HepG2 (cell line): ENCODE measurements around the gene PRCD. TPM values are rescaled to one million over a fixed set of nuclear protein-coding genes. Genes with fewer than 3 reads are reported as not detected.

ENCODE experiments used
- DNMT3B ChIP-seq: conservative IDR thresholded peaks from 2 replicates; pipeline ENCODE4 v1.6.1; 2016; ENCODE audit warnings: missing biosample characterization, control low read depth
- KLF12 ChIP-seq: sonication (generic); formaldehyde crosslinking; IDR thresholded peaks from 2 replicates; pipeline ENCODE4 v1.4.0; 2020; ENCODE audit warnings: missing genetic modification reagents, borderline replicate concordance
- MIER3 ChIP-seq: IDR thresholded peaks from 2 replicates; pipeline ENCODE4 v1.6.1; 2016; ENCODE audit warnings: missing compliant biosample characterization, borderline replicate concordance
- PHF8 ChIP-seq: sonication (generic); formaldehyde crosslinking; IDR thresholded peaks from 2 replicates; pipeline ENCODE4 v1.5.0; 2020; ENCODE audit warnings: missing genetic modification reagents
- SETDB1 ChIP-seq: sonication (generic); formaldehyde crosslinking; IDR thresholded peaks from 2 replicates; pipeline ENCODE4 v1.5.1; 2020; ENCODE audit warnings: missing genetic modification reagents, mild to moderate bottlenecking, borderline replicate concordance
- SMAD3 ChIP-seq: sonication (generic); formaldehyde crosslinking; IDR thresholded peaks from 2 replicates; pipeline ENCODE4 v1.4.0; 2020; ENCODE audit warnings: missing genetic modification reagents
- SNAI1 ChIP-seq: sonication (generic); formaldehyde crosslinking; IDR thresholded peaks from 2 replicates; pipeline ENCODE4 v1.5.0; 2020; ENCODE audit warnings: mild to moderate bottlenecking, missing genetic modification reagents, borderline replicate concordance
- SRF ChIP-seq: IDR thresholded peaks from 2 replicates; pipeline ENCODE4 v1.6.1; 2011; ENCODE audit warnings: mild to moderate bottlenecking, low read depth, low read length, moderate library complexity
- TAF1 ChIP-seq: sonication (generic); formaldehyde crosslinking; IDR thresholded peaks from 2 replicates; pipeline ENCODE4 v1.4.0; 2020; ENCODE audit warnings: missing genetic modification reagents
- ZFP1 ChIP-seq: IDR thresholded peaks from 2 replicates; pipeline ENCODE4 v1.6.1; 2016
- ZIK1 ChIP-seq: sonication (generic); formaldehyde crosslinking; IDR thresholded peaks from 2 replicates; pipeline ENCODE4 v1.5.0; 2020; ENCODE audit warnings: mild to moderate bottlenecking, low read depth, missing genetic modification reagents, borderline replicate concordance
- ZNF121 ChIP-seq: sonication (generic); formaldehyde crosslinking; IDR thresholded peaks from 2 replicates; pipeline ENCODE4 v1.5.0; 2020; ENCODE audit warnings: mild to moderate bottlenecking, missing genetic modification reagents
- ZNF232 ChIP-seq: sonication (generic); formaldehyde crosslinking; IDR thresholded peaks from 2 replicates; pipeline ENCODE4 v1.4.0; 2020; ENCODE audit warnings: missing genetic modification reagents, borderline replicate concordance
- ZNF605 ChIP-seq: sonication (generic); formaldehyde crosslinking; IDR thresholded peaks from 2 replicates; pipeline ENCODE4 v1.8.0; 2022; ENCODE audit warnings: mild to moderate bottlenecking, missing genetic modification reagents
- polyA plus RNA-seq, 8 experiments: library from polyadenylated mRNA; depleted of rRNA in 3 of 8; stranded (reverse) in 7 of 8; unstranded in 1 of 8; fragments of >200 nt; fragmentation: Illumina TruSeq in 4 of 8; extraction: Trizol in 4 of 8; gene quantifications; 2 replicates each; pipeline versions ENCODE4 v1.2.1 to v1.2.3, GENCODE V29; 2011 to 2016; ENCODE audit warnings: low read depth in 4 of 8, missing spikeins in 1 of 8, mixed read lengths in 1 of 8; ENCODE audit not compliant: insufficient read depth in 1 of 8
- total RNA-seq, 5 experiments: library from RNA; depleted of rRNA; stranded (reverse); fragments of >200 nt; fragmentation: Illumina TruSeq; extraction: Trizol; gene quantifications; 2 replicates each; pipeline ENCODE4 v1.2.3, GENCODE V29; 2016; ENCODE audit warnings: low read depth in 1 of 5
- TF ChIP-seq, protein P1 (sequence below): IDR thresholded peaks from 2 replicates; pipeline ENCODE4 v1.4.0; 2020; ENCODE audit warnings: mild to moderate bottlenecking, missing genetic modification reagents
- TF ChIP-seq, protein P2 (sequence below): IDR thresholded peaks from 2 replicates; pipeline ENCODE4 v1.6.1; 2012; ENCODE audit warnings: inconsistent platforms
- TF ChIP-seq, protein P3 (sequence below): IDR thresholded peaks from 2 replicates; pipeline ENCODE4 v1.6.1; 2016; ENCODE audit warnings: missing genetic modification reagents, missing compliant biosample characterization
- TF ChIP-seq, protein P4 (sequence below): sonication (generic); formaldehyde crosslinking; IDR thresholded peaks from 2 replicates; pipeline ENCODE4 v1.4.0; 2020; ENCODE audit warnings: mild to moderate bottlenecking, missing genetic modification reagents, borderline replicate concordance
- TF ChIP-seq, protein P5 (sequence below): conservative IDR thresholded peaks from 2 replicates; pipeline ENCODE4 v1.6.1; 2018; ENCODE audit warnings: missing genetic modification reagents
- TF ChIP-seq, protein P6 (sequence below): sonication (generic); formaldehyde crosslinking; IDR thresholded peaks from 2 replicates; pipeline ENCODE4 v1.8.0; 2022; ENCODE audit warnings: missing genetic modification reagents, low read depth, mild to moderate bottlenecking, borderline replicate concordance

The PRCD gene
- total and polyA plus RNA-seq, 2 of the 13 experiments (the other 11 are each of a cell fraction or from before 2014, with no cell fraction given) = 0.51 TPM; not detected in 1

DNA sequence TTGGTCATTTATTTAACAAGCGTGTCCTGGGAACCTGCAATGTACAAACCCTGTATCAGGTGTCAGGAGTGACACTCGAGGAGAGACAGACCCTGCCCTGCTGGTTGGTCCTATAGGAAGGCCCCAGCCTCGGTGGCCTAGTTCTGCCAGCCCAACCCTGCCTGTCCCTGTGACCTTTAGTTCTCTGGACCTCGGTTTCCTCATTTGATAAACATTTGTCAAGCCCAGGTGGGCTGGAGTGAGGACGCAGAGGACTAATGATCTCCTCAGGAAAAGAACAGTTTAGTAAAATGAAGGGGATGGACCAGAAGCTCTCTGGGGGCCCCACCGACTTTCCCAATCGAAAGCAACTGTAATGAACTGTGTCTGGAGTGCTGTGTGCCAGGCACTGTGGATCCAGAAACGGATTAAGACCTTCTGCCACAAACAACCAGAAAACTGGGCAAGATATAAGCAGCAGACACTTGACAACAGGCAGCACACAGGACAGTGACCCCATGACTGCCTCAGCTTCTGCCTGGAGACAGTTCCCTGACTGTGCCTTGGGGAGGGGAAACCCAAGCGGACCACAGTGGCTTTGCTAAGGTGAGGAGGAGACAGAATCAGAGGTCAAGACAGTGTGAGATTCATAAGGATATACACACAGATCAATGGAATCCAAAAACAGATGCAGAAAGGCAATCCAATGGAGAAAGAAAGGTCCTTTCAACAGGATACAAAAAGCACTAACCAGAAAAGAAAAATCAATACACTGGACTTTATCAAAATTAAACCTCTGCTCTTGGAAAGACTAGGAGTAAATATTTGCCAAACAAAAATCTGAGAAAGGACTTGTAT lies 8.8 kb downstream of the PRCD start (continued):
- TF ChIP-seq MIER3 (CRISPR knock-in tag) (no peak), ZFP1 (CRISPR knock-in tag) (no peak), ZNF605 (CRISPR knock-in tag) (no peak), PHF8 (CRISPR knock-in tag) (no peak), ZIK1 (CRISPR knock-in tag) (no peak), SNAI1 (CRISPR knock-in tag) (0 out of 2 replicates have a peak, but pooled peaks have one; percentile 22), SMAD3 (no peak), KLF12 (CRISPR knock-in tag) (no peak), SRF (no peak), SETDB1 (CRISPR knock-in tag) (no peak), TAF1 (CRISPR knock-in tag) (no peak), ZNF121 (no peak), ZNF232 (CRISPR knock-in tag) (no peak), DNMT3B (no peak)
- TF ChIP-seq, protein P1, sequence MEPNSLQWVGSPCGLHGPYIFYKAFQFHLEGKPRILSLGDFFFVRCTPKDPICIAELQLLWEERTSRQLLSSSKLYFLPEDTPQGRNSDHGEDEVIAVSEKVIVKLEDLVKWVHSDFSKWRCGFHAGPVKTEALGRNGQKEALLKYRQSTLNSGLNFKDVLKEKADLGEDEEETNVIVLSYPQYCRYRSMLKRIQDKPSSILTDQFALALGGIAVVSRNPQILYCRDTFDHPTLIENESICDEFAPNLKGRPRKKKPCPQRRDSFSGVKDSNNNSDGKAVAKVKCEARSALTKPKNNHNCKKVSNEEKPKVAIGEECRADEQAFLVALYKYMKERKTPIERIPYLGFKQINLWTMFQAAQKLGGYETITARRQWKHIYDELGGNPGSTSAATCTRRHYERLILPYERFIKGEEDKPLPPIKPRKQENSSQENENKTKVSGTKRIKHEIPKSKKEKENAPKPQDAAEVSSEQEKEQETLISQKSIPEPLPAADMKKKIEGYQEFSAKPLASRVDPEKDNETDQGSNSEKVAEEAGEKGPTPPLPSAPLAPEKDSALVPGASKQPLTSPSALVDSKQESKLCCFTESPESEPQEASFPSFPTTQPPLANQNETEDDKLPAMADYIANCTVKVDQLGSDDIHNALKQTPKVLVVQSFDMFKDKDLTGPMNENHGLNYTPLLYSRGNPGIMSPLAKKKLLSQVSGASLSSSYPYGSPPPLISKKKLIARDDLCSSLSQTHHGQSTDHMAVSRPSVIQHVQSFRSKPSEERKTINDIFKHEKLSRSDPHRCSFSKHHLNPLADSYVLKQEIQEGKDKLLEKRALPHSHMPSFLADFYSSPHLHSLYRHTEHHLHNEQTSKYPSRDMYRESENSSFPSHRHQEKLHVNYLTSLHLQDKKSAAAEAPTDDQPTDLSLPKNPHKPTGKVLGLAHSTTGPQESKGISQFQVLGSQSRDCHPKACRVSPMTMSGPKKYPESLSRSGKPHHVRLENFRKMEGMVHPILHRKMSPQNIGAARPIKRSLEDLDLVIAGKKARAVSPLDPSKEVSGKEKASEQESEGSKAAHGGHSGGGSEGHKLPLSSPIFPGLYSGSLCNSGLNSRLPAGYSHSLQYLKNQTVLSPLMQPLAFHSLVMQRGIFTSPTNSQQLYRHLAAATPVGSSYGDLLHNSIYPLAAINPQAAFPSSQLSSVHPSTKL (CRISPR knock-in tag) = no peak
- TF ChIP-seq, protein P2, sequence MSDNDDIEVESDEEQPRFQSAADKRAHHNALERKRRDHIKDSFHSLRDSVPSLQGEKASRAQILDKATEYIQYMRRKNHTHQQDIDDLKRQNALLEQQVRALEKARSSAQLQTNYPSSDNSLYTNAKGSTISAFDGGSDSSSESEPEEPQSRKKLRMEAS = no peak
- TF ChIP-seq, protein P3, sequence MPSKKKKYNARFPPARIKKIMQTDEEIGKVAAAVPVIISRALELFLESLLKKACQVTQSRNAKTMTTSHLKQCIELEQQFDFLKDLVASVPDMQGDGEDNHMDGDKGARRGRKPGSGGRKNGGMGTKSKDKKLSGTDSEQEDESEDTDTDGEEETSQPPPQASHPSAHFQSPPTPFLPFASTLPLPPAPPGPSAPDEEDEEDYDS (CRISPR knock-in tag) = no peak
- TF ChIP-seq, protein P4, sequence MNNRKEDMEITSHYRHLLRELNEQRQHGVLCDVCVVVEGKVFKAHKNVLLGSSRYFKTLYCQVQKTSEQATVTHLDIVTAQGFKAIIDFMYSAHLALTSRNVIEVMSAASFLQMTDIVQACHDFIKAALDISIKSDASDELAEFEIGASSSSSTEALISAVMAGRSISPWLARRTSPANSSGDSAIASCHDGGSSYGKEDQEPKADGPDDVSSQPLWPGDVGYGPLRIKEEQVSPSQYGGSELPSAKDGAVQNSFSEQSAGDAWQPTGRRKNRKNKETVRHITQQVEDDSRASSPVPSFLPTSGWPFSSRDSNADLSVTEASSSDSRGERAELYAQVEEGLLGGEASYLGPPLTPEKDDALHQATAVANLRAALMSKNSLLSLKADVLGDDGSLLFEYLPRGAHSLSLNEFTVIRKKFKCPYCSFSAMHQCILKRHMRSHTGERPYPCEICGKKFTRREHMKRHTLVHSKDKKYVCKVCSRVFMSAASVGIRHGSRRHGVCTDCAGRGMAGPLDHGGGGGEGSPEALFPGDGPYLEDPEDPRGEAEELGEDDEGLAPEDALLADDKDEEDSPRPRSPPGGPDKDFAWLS (CRISPR knock-in tag) = no peak
- TF ChIP-seq, protein P5, sequence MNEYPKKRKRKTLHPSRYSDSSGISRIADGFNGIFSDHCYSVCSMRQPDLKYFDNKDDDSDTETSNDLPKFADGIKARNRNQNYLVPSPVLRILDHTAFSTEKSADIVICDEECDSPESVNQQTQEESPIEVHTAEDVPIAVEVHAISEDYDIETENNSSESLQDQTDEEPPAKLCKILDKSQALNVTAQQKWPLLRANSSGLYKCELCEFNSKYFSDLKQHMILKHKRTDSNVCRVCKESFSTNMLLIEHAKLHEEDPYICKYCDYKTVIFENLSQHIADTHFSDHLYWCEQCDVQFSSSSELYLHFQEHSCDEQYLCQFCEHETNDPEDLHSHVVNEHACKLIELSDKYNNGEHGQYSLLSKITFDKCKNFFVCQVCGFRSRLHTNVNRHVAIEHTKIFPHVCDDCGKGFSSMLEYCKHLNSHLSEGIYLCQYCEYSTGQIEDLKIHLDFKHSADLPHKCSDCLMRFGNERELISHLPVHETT (CRISPR knock-in tag) = no peak
- TF ChIP-seq, protein P6, sequence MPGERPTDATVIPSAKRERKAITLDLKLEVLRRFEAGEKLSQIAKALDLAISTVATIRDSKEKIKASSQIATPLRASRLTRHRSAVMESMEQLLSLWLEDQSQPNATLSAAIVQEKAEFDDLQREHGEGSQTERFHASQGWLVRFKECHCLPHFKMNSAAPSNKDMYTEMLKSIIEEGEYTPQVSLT (CRISPR knock-in tag) = no peak
